CD4-positive, alpha-beta memory T cell (primary cell): ENCODE data around the gene MRPS25. TPM values are rescaled to one million over a fixed set of nuclear protein-coding genes. Genes with fewer than 3 reads are reported as not detected.
"Not testable (repeated sequence)": the region's sequence is repeated elsewhere in the genome, so short reads cannot be mapped to it uniquely, and the experiment has no call there.

Experiments
- CTCF ChIA-PET: fragments of 350-600 bp; sonication (Branson Sonifier 250); formaldehyde crosslinking; loops from one replicate; lab custom pipeline; 2021; ENCODE audit warnings: inconsistent platforms; ENCODE audit not compliant: partially characterized antibody; lab: Charles Lee
- POLR2A ChIA-PET: fragments of 350-600 bp; sonication (Branson Sonifier 250); formaldehyde crosslinking; loops from one replicate; lab custom pipeline; 2021; ENCODE audit not compliant: partially characterized antibody; lab: Charles Lee
- DNase-seq, 5 donors: peaks; one replicate each; pipeline versions ENCODE4 v3.0.0 to v3.0.0-alpha.2; 2020 to 2022; ENCODE audit warnings: mixed read lengths in 1 of 5
- H3K27ac ChIP-seq: one replicate; pipeline ENCODE4 v1.7.0; 2013; ENCODE audit warnings: low read depth, low read length
- H3K27me3 ChIP-seq: 2 replicates; pipeline ENCODE4 v1.7.0; 2013; ENCODE audit warnings: mild to moderate bottlenecking, low read length, moderate library complexity; ENCODE audit not compliant: insufficient read depth
- H3K36me3 ChIP-seq: 2 replicates; pipeline ENCODE4 v1.7.0; 2013; ENCODE audit warnings: mild to moderate bottlenecking, low read length, moderate library complexity; ENCODE audit not compliant: insufficient read depth
- H3K4me1 ChIP-seq: 2 replicates; pipeline ENCODE4 v1.7.0; 2013; ENCODE audit warnings: mild to moderate bottlenecking, low read length, moderate library complexity; ENCODE audit not compliant: insufficient read depth
- H3K4me3 ChIP-seq, 2 donors: one replicate each; pipeline ENCODE4 v1.7.0; 2013; ENCODE audit warnings: low read length in 2 of 2, mild to moderate bottlenecking in 1 of 2
- H3K9me3 ChIP-seq, 2 donors: one replicate each; pipeline ENCODE4 v1.7.0; 2013; ENCODE audit warnings: low read length in 2 of 2, control low read depth in 1 of 2; ENCODE audit not compliant: control insufficient read depth in 1 of 2
- H3K27ac Mint-ChIP-seq, 7 donors: one replicate each; pipeline ENCODE4 v1.8.0; 2020 to 2021; ENCODE audit warnings: mixed read lengths in 7 of 7, mild to moderate bottlenecking in 6 of 7, inconsistent platforms in 3 of 7, moderate library complexity in 3 of 7
- H3K27me3 Mint-ChIP-seq, 2 donors: one replicate each; pipeline ENCODE4 v1.8.0; 2020 to 2021; ENCODE audit warnings: mixed read lengths in 2 of 2
- H3K36me3 Mint-ChIP-seq, 2 donors: one replicate each; pipeline ENCODE4 v1.8.0; 2020 to 2021; ENCODE audit warnings: mixed read lengths in 2 of 2, inconsistent platforms in 1 of 2, mild to moderate bottlenecking in 1 of 2
- H3K4me1 Mint-ChIP-seq, 4 donors: one replicate each; pipeline ENCODE4 v1.8.0; 2020 to 2021; ENCODE audit warnings: mixed read lengths in 4 of 4, mild to moderate bottlenecking in 1 of 4
- H3K4me3 Mint-ChIP-seq, 8 donors: one replicate each; pipeline ENCODE4 v1.8.0; 2020 to 2021; ENCODE audit warnings: mixed read lengths in 8 of 8, mild to moderate bottlenecking in 7 of 8, moderate library complexity in 6 of 8, inconsistent platforms in 3 of 8
- H3K9me3 Mint-ChIP-seq, 8 donors: one replicate each; pipeline ENCODE4 v1.8.0; 2020 to 2021; ENCODE audit warnings: mixed read lengths in 8 of 8, mild to moderate bottlenecking in 5 of 8, inconsistent platforms in 3 of 8, moderate library complexity in 1 of 8
- intact Hi-C: fragments of 100-400 bp; cut with micrococcal nuclease; formaldehyde crosslinking; loops from one replicate; pipeline ENCODE4 v1.15.1; 2023
- polyA plus RNA-seq, 2 donors: library from polyadenylated mRNA; unstranded; fragments of 300-500 nt; fragmentation: Illumina TruSeq; gene quantifications; one replicate each; pipeline ENCODE4 v1.2.3, GENCODE V29; 2021
- total RNA-seq, 2 experiments: library from RNA; stranded (reverse); gene quantifications; one replicate each; pipeline ENCODE4 v1.2.3, GENCODE V29; 2021

Gene MRPS25
- total and polyA plus RNA-seq, 4 experiments from 2014 or later = 15.1 to 80.3 (median 50.0) TPM

DNA sequence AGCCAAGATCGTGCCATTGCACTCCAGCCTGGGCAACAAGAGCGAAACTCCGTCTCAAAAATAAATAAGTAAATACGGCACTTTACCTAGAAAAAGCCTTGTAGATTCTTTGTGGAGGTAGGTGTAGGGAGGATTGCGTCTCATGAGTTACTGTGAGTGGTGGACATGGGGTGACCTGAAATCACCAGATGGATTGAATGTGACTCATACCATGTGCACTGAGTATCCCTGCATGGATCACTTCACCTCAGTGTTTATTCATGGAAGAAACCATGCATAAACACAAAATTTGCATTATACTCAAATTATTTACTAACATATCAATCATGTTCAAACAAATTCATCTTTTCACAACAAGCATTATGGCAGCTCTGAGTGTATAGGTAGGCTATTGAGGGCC is 55.9 kb downstream of the MRPS25 start:
- Histone ChIP-seq H3K9me3 (no peaks in the 10 kb centered on the region), H3K4me3 (no peak overlapping the region), H3K27ac (no peak overlapping the region), H3K27me3 (no peaks in the 10 kb centered on the region), H3K4me1 (no peaks in the 10 kb centered on the region), H3K36me3 (peaks cover 32% of the 10 kb centered on the region)
- POLR2A ChIA-PET = no interaction called here
- no peaks in the 10 kb centered on the region for H3K9me3 Mint-ChIP-seq
- H3K36me3 Mint-ChIP-seq = peaks cover 42 to 66% of the 10 kb centered on the region in 2 donors
- H3K4me3 Mint-ChIP-seq = no peak overlapping the region
- peaks cover 0 to 7% (median 1%) of the 10 kb centered on the region in 4 donors for H3K4me1 Mint-ChIP-seq
- CTCF ChIA-PET = no interaction called here
- intact Hi-C loops = no loop called here
- no peak for DNase-seq
- no peak overlapping the region for H3K27ac Mint-ChIP-seq
- no peaks in the 10 kb centered on the region for H3K27me3 Mint-ChIP-seq

GRCh38 chr3:15007681-15008141 is 57.4 kb downstream of the MRPS25 start:
- Mint-ChIP-seq H3K9me3 (no peaks in the 10 kb centered on the region), H3K4me3 (no peak overlapping the region), H3K4me1 (peaks cover 0 to 11% (median 7%) of the 10 kb centered on the region in 4 donors), H3K27ac (peak overlapping the region in 2 of 7 donors; percentile 8 to 55), H3K36me3 (peaks cover 38 to 60% of the 10 kb centered on the region in 2 donors), H3K27me3 (no peaks in the 10 kb centered on the region)
- no peak for DNase-seq
- Histone ChIP-seq H3K36me3 (peaks cover 22% of the 10 kb centered on the region), H3K9me3 (no peaks in the 10 kb centered on the region), H3K27me3 (no peaks in the 10 kb centered on the region), H3K4me1 (no peaks in the 10 kb centered on the region), H3K27ac (no peak overlapping the region), H3K4me3 (no peak overlapping the region)
- CTCF ChIA-PET = interaction anchor here (0.5 to 1.8 kb wide), 3 partner anchors 11 to 334 kb away, joined by 3 to 4 read pairs (median 3); no protein-coding TSS in a partner anchor
- intact Hi-C loops = no loop called here
- POLR2A ChIA-PET = interaction anchor here (0.9 kb wide), 1 partner anchor 59 kb away, joined by 4 read pairs; no protein-coding TSS in a partner anchor

- DNase-seq, H3K27me3 Mint-ChIP-seq, H3K4me1 ChIP-seq, H3K4me3 Mint-ChIP-seq, H3K27ac ChIP-seq, intact Hi-C loops, POLR2A ChIA-PET, H3K4me3 ChIP-seq, H3K27ac Mint-ChIP-seq, H3K9me3 ChIP-seq, H3K9me3 Mint-ChIP-seq, H3K27me3 ChIP-seq, H3K36me3 ChIP-seq, CTCF ChIA-PET: not testable (repeated sequence)
- peaks cover 12 to 53% (median 21%) of the 10 kb centered on the region in 4 donors for H3K4me1 Mint-ChIP-seq
- peaks cover 31 to 32% of the 10 kb centered on the region in 2 donors for H3K36me3 Mint-ChIP-seq
Measured at GRCh38 chr3:14999182-14999581, 65.9 kb downstream of the MRPS25 start.

Other genes with a start within 250 kb of the MRPS25 start
- under 1 TPM in 1 of 2 experiments, not detected in 1; 0.06 TPM for gene FGD5, start 246.4 kb downstream of the MRPS25 start, total RNA-seq
- not detected for gene FGD5, start 246.4 kb downstream of the MRPS25 start, polyA plus RNA-seq
- 100 to 1,000 TPM in 1 of 2 experiments, 10 to 100 TPM in 1; 94.3 to 103 TPM for gene NR2C2, start 117.7 kb downstream of the MRPS25 start, total RNA-seq
- 10 to 100 TPM in 1 of 2 donors, 1 to 10 TPM in 1; 5.5 to 15.5 TPM for gene NR2C2, start 117.7 kb downstream of the MRPS25 start, polyA plus RNA-seq
- gene RBSN, start 33.8 kb upstream of the MRPS25 start, total RNA-seq = 10 to 100 TPM; 33.2 to 34.7 TPM
- gene RBSN, start 33.8 kb upstream of the MRPS25 start, polyA plus RNA-seq = 10 to 100 TPM; 11.4 to 21.4 TPM
- 100 to 1,000 TPM in 1 of 2 experiments, 10 to 100 TPM in 1; 95.5 to 103 TPM for gene CAPN7, start 140.9 kb upstream of the MRPS25 start, total RNA-seq
- 10 to 100 TPM; 18.9 to 23.7 TPM for gene CAPN7, start 140.9 kb upstream of the MRPS25 start, polyA plus RNA-seq